CD14-positive monocyte (primary cell): ENCODE measurements around the gene CLIC1. TPM values are rescaled to one million over a fixed set of nuclear protein-coding genes. Genes with fewer than 3 reads are reported as not detected.

Experiments used
- DNase-seq, 3 donors: peaks; one replicate each; pipeline ENCODE4 v3.0.0-alpha.2; 2011 to 2022
- H2AFZ ChIP-seq: 2 replicates; pipeline ENCODE4 v1.6.0; 2012; ENCODE audit warnings: mild to moderate bottlenecking, low read depth, low read length, inconsistent platforms; ENCODE audit not compliant: insufficient read depth, poor library complexity, severe bottlenecking
- H3K27ac ChIP-seq, 2 donors: 1 replicate in 1 of 2; 2 replicates in 1 of 2; pipeline ENCODE4 v1.5.1; 2012 to 2013; ENCODE audit warnings: low read length in 2 of 2, control low read depth in 1 of 2, inconsistent platforms in 1 of 2, low read depth in 1 of 2, mild to moderate bottlenecking in 1 of 2
- H3K27me3 ChIP-seq, 2 donors: one replicate each; pipeline versions ENCODE4 v1.6.0 to v1.6.1; 2011 to 2013; ENCODE audit warnings: low read length in 2 of 2; ENCODE audit not compliant: control insufficient read depth in 2 of 2, insufficient read depth in 2 of 2
- H3K36me3 ChIP-seq, 2 donors: replicated peaks in 1 of 2; 1 replicate in 1 of 2; 2 replicates in 1 of 2; pipeline versions ENCODE4 v1.5.1 to v1.6.1; 2012 to 2013; ENCODE audit warnings: low read length in 2 of 2, control low read depth in 1 of 2, inconsistent platforms in 1 of 2, mild to moderate bottlenecking in 1 of 2; ENCODE audit not compliant: insufficient read depth in 2 of 2, control insufficient read depth in 1 of 2
- H3K4me1 ChIP-seq, 2 donors: 1 replicate in 1 of 2; 2 replicates in 1 of 2; pipeline versions ENCODE4 v1.5.1 to v1.6.1; 2012 to 2013; ENCODE audit warnings: low read length in 2 of 2, control low read depth in 1 of 2, inconsistent platforms in 1 of 2, mild to moderate bottlenecking in 1 of 2, moderate library complexity in 1 of 2; ENCODE audit not compliant: insufficient read depth in 2 of 2, control insufficient read depth in 1 of 2
- H3K4me2 ChIP-seq: replicated peaks from 2 replicates; pipeline ENCODE3; 2012; ENCODE audit warnings: low read length, moderate library complexity, mild to moderate bottlenecking; ENCODE audit not compliant: poor library complexity, severe bottlenecking; ENCODE audit errors: extremely low read depth
- H3K4me3 ChIP-seq, 3 experiments: fragments of 200-600 bp in 1 of 3; sonication (generic) in 1 of 3; replicated peaks in 1 of 3; 1 replicate in 2 of 3; 2 replicates in 1 of 3; pipeline ENCODE4 v1.5.1; 2011 to 2013; ENCODE audit warnings: low read length in 3 of 3, mild to moderate bottlenecking in 3 of 3, control low read depth in 2 of 3, low read depth in 2 of 3, inconsistent platforms in 1 of 3, moderate library complexity in 1 of 3
- H3K79me2 ChIP-seq: 2 replicates; pipeline ENCODE4 v1.6.0; 2012; ENCODE audit warnings: mild to moderate bottlenecking, control low read depth, inconsistent platforms, low read length, moderate library complexity; ENCODE audit not compliant: insufficient read depth
- H3K9ac ChIP-seq: 2 replicates; pipeline ENCODE4 v1.6.0; 2017; ENCODE audit warnings: low read length, mild to moderate bottlenecking; ENCODE audit not compliant: insufficient read depth, poor library complexity, severe bottlenecking
- H3K9me3 ChIP-seq, 2 donors: replicated peaks in 1 of 2; 1 replicate in 1 of 2; 2 replicates in 1 of 2; pipeline versions ENCODE4 v1.5.1 to v1.6.1; 2012 to 2013; ENCODE audit warnings: low read length in 2 of 2, control low read depth in 1 of 2; ENCODE audit not compliant: control insufficient read depth in 1 of 2, insufficient read depth in 1 of 2
- H4K20me1 ChIP-seq: 2 replicates; pipeline ENCODE4 v1.6.0; 2012; ENCODE audit warnings: mild to moderate bottlenecking, low read length, control low read depth, moderate library complexity; ENCODE audit not compliant: insufficient read depth
- H3K27ac Mint-ChIP-seq, 7 donors: one replicate each; pipeline ENCODE4 v1.8.0; 2020; ENCODE audit warnings: mild to moderate bottlenecking in 7 of 7, mixed read lengths in 7 of 7, moderate library complexity in 6 of 7, inconsistent platforms in 2 of 7
- H3K27me3 Mint-ChIP-seq, 3 donors: one replicate each; pipeline ENCODE4 v1.8.0; 2021 to 2022; ENCODE audit warnings: low read depth in 3 of 3, mild to moderate bottlenecking in 3 of 3, mixed read lengths in 3 of 3, moderate library complexity in 3 of 3, inconsistent platforms in 1 of 3
- H3K36me3 Mint-ChIP-seq, 2 donors: one replicate each; pipeline ENCODE4 v1.8.0; 2020; ENCODE audit warnings: mixed read lengths in 2 of 2, inconsistent platforms in 1 of 2, mild to moderate bottlenecking in 1 of 2
- H3K4me1 Mint-ChIP-seq: one replicate; pipeline ENCODE4 v1.8.0; 2020; ENCODE audit warnings: mild to moderate bottlenecking, mixed read lengths
- H3K4me3 Mint-ChIP-seq, 2 donors: one replicate each; pipeline ENCODE4 v1.8.0; 2020; ENCODE audit warnings: mild to moderate bottlenecking in 2 of 2, mixed read lengths in 2 of 2, moderate library complexity in 1 of 2
- H3K9me3 Mint-ChIP-seq, 7 donors: one replicate each; pipeline ENCODE4 v1.8.0; 2020 to 2022; ENCODE audit warnings: mixed read lengths in 7 of 7, mild to moderate bottlenecking in 6 of 7, moderate library complexity in 6 of 7, inconsistent platforms in 2 of 7
- CTCF ChIP-seq: fragments of 200-600 bp; IDR thresholded peaks from one replicate; pipeline ENCODE4 v1.8.0; 2022; ENCODE audit warnings: antibody characterized with exemption, mild to moderate bottlenecking
- WGBS: methylation state at CpG from one replicate; pipeline ENCODE4 v1.1.5; 2013; ENCODE audit warnings: missing lambda C conversion rate; ENCODE audit not compliant: insufficient coverage; 5-methylcytosine and 5-hydroxymethylcytosine counted together
- intact Hi-C, 2 donors: fragments of 100-400 bp; cut with micrococcal nuclease; formaldehyde crosslinking; loops; one replicate each; pipeline versions ENCODE4 v1.15.0 to v1.15.1; 2023
- polyA plus RNA-seq, 3 donors: library from polyadenylated mRNA; depleted of rRNA in 1 of 3; unstranded in 2 of 3; stranded (reverse) in 1 of 3; fragments of 300-500 nt in 2 of 3; fragments of >200 nt in 1 of 3; fragmentation: Illumina TruSeq in 2 of 3; gene quantifications; 1 replicate in 2 of 3; 2 replicates in 1 of 3; pipeline ENCODE4 v1.2.3, GENCODE V29; 2012 to 2021

CLIC1 gene
- polyA plus RNA-seq, 3 donors = 676 to 1,304 (median 1,196) TPM

DNA sequence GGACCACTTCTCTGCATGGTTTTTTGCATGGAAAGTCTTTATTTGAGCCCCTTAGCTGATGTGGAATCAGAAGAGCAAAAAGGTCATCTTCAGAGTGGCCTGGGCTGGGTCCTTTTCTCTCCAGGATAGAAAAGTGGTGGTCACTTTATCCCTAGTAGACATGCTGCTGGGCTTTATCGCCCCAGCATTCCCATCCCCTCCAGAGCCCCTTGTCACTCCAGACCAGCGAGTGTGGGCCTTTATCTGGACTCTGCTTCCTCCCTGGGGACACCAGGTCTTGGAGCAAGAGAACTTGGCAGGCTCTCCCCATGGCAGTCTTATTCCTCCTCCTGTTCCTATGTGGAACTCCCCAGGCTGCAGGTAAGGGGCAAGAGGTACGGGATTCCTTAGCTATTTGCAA lies 29.7 kb downstream of the CLIC1 start, which contains the start of gene LY6G6F:
TSS of gene LY6G6F (plus strand) at position 268 of the 400 bp plus-strand sequence. CDS start at position 309, 41 bp downstream.
- Mint-ChIP-seq H3K36me3 (peaks cover 0 to 4% of the 10 kb centered on the region in 2 donors), H3K4me1 (peaks cover 30% of the 10 kb centered on the region), H3K9me3 (no peaks in the 10 kb centered on the region), H3K27ac (peak within 1 kb of the TSS in 1 of 7 donors; percentile 6), H3K4me3 (no peak within 1 kb of the TSS), H3K27me3 (peaks cover 0 to 6% (median 1%) of the 10 kb centered on the region in 3 donors)
- Histone ChIP-seq H3K27me3 (no peaks in the 10 kb centered on the region), H3K4me3 (no peak within 1 kb of the TSS), H3K4me1 (peaks cover 25 to 34% of the 10 kb centered on the region in 2 donors), H3K4me2 (no peak within 1 kb of the TSS), H4K20me1 (peaks cover 5% of the 10 kb centered on the region), H3K27ac (no peak within 1 kb of the TSS), H2AFZ (no peak within 1 kb of the TSS), H3K9ac (no peak within 1 kb of the TSS), H3K79me2 (peaks cover 14% of the 10 kb centered on the region), H3K36me3 (no peaks in the 10 kb centered on the region), H3K9me3 (no peaks in the 10 kb centered on the region)
- WGBS = no CpG with 5 or more reads among the region's 3 CpGs
- TF ChIP-seq CTCF = no peak
- intact Hi-C loops = no loop called here
- no peak for DNase-seq

GRCh38 chr6:31705931-31706330 lies 30.4 kb downstream of the CLIC1 start:
- peaks cover 25 to 34% of the 10 kb centered on the region in 2 donors for H3K4me1 ChIP-seq
- no peaks in the 10 kb centered on the region for H3K27me3 ChIP-seq
- no CpG with 5 or more reads among the region's 6 CpGs for WGBS

More at GRCh38 chr6:31705931-31706330, 30.4 kb downstream of the CLIC1 start:
- Mint-ChIP-seq H3K36me3 (peaks cover 3 to 10% of the 10 kb centered on the region in 2 donors), H3K4me1 (peaks cover 30% of the 10 kb centered on the region), H3K4me3 (no peak overlapping the region), H3K27ac (no peak overlapping the region), H3K9me3 (no peaks in the 10 kb centered on the region), H3K27me3 (peaks cover 0 to 6% (median 1%) of the 10 kb centered on the region in 3 donors)
- H3K36me3 ChIP-seq = peaks cover 1 to 6% of the 10 kb centered on the region in 2 donors
- H4K20me1 ChIP-seq = peaks cover 7% of the 10 kb centered on the region
- H3K4me3 ChIP-seq = no peak overlapping the region
- no peaks in the 10 kb centered on the region for H3K9me3 ChIP-seq
- intact Hi-C loops = no loop called here
- no peak overlapping the region for H3K9ac ChIP-seq
- no peak for DNase-seq
- no peak overlapping the region for H3K4me2 ChIP-seq
- H3K27ac ChIP-seq = no peak overlapping the region
- H3K79me2 ChIP-seq = peaks cover 21% of the 10 kb centered on the region
- H2AFZ ChIP-seq = no peak overlapping the region
- no peak for TF ChIP-seq CTCF
